ENCODE data around the gene GPX6. TPM values are rescaled to one million over a fixed set of nuclear protein-coding genes. Genes with fewer than 3 reads are reported as not detected.
"Not testable (repeated sequence)": the region's sequence is repeated elsewhere in the genome, so short reads cannot be mapped to it uniquely, and the experiment has no call there.

Gene GPX6
- total RNA-seq, 2 experiments from 2014 or later: not detected

DNA sequence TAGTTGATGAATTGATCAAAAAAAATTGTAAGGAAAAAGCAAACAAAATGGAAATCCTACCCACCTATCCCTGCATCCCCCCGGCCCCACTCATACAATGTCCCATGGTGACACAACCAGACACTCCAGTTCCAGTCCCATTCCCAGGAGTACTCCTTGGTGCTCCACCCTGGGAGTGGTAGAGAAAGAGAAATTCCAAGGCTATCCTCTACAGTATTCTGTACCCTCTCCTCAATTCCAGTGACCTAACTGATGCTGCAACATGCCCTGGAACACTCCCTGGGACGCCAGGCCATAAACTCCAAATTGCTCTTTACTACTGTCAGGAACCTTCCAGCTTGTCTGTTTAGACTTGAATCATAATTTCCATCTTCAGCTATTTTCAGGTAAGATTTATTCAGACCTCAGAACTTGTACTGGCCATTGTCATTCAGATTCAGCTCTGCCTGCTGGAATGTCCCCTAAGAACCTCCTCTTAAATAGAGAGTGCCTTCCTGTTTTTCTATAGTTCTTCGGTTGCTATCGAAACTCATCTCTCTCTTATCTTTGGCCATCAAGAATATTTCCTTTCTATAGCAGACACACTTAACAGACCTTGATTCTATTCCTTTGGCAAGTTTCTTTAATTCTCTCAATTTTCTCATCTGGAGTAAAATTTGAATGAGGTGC lies 8.7 kb downstream of the GPX6 start:
- H3K4me1 Mint-ChIP-seq: peaks cover 14% of the 10 kb centered on the region
- no peaks in the 10 kb centered on the region for H3K9me3 Mint-ChIP-seq
- POLR2A ChIA-PET: no interaction called here
- no peaks in the 10 kb centered on the region for H3K36me3 Mint-ChIP-seq
- ATAC-seq (ENCODE audit: low read depth) (no peak), DNase-seq (no peak)
- H3K27ac Mint-ChIP-seq: peak overlapping the region; percentile 22
- H3K4me3 Mint-ChIP-seq: peak overlapping the region; percentile 4
- H3K27me3 Mint-ChIP-seq: peaks cover 12% of the 10 kb centered on the region

- Mint-ChIP-seq H3K36me3 (no peaks in the 10 kb centered on the region), H3K27ac (no peak overlapping the region), H3K27me3 (peaks cover 12% of the 10 kb centered on the region), H3K4me1 (peaks cover 14% of the 10 kb centered on the region), H3K9me3 (no peaks in the 10 kb centered on the region), H3K4me3 (no peak overlapping the region)
- POLR2A ChIA-PET: no interaction called here
- ATAC-seq (ENCODE audit: low read depth): no peak
- no peak for DNase-seq
Measured at GRCh38 chr6:28505733-28506132, 9.9 kb downstream of the GPX6 start.

DNA sequence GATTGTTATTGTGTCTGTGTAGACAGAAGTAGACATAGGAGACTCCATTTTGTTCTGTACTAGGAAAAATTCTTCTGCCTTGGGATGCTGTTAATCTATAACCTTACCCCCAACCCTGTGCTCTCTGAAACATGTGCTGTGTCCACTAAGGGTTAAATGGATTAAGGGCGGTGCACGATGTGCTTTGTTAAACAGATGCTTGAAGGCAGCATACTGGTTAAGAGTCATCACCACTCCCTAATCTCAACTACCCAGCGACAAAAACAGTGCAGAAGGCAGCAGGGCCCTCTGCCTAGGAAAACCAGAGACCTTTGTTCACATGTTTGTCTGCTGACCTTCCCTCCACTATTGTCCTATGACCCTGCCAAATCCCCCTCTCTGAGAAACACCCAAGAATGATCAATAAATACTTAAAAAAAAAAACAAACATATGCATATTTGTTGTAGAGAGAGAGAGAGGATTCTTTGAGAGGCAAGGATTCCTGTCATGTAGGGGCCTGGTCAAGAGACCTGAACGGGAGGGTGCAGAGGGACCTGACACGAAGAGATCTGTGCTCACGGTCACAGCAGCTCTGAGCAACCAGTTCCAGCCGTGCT lies 12.8 kb downstream of the GPX6 start:
- H3K4me3 Mint-ChIP-seq; ATAC-seq (ENCODE audit: low read depth); DNase-seq; H3K36me3 Mint-ChIP-seq; H3K9me3 Mint-ChIP-seq; H3K27ac Mint-ChIP-seq; POLR2A ChIA-PET: not testable (repeated sequence)
- H3K27me3 Mint-ChIP-seq: peaks cover 22% of the 10 kb centered on the region
- H3K4me1 Mint-ChIP-seq: peaks cover 13% of the 10 kb centered on the region

- peaks cover 24% of the 10 kb centered on the region for H3K27me3 Mint-ChIP-seq
- H3K9me3 Mint-ChIP-seq; POLR2A ChIA-PET; H3K4me3 Mint-ChIP-seq; H3K36me3 Mint-ChIP-seq; ATAC-seq (ENCODE audit: low read depth); H3K27ac Mint-ChIP-seq; H3K4me1 Mint-ChIP-seq; DNase-seq: not testable (repeated sequence)
Measured at GRCh38 chr6:28502136-28502535, 13.5 kb downstream of the GPX6 start.

DNA sequence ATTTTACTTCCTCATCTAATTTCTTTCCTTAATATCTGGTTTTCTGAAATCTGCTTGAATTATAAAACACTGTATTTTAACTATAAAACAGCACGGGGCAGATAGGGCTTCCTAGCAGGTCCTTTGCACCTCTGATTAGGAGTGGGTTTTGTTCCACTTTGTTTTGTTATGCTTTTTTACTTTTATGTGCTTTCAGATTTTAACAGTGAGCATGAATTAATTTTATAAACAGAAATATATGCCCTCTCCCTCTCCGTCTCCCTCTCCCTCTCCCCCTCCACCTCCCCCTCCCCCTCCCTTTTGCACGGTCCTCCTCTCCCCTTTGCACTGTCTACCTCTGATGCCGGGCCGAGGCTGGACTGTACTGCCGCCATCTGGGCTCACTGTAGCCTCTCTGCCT lies 14.3 kb downstream of the GPX6 start:
- no peaks in the 10 kb centered on the region for H3K9me3 Mint-ChIP-seq
- H3K4me3 Mint-ChIP-seq: no peak overlapping the region
- peaks cover 29% of the 10 kb centered on the region for H3K27me3 Mint-ChIP-seq
- ATAC-seq (ENCODE audit: low read depth) (no peak), DNase-seq (no peak)
- POLR2A ChIA-PET: no interaction called here
- H3K27ac Mint-ChIP-seq: no peak overlapping the region
- no peaks in the 10 kb centered on the region for H3K36me3 Mint-ChIP-seq
- peaks cover under 1% of the 10 kb centered on the region for H3K4me1 Mint-ChIP-seq

DNA sequence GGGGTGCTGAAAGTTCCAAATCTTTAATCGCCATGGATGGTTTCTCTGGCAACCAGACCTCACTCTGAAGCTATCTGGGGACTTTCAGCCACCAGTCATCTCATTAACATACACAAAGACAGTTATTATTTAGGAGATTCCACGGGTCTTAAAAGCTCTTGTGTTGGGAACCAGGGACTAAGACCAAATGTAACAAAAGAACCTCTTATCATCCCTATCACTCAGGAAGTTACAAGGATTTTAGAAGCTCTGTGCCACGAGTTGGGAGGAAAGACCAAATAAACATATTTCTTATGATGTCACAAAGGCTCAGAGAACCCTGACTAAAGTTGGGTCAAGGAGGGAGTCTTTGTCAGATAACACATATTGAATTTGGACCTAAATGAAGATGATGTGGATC lies 17.7 kb downstream of the GPX6 start:
- peaks cover 3% of the 10 kb centered on the region for H3K4me1 Mint-ChIP-seq
- H3K4me3 Mint-ChIP-seq: no peak overlapping the region
- H3K9me3 Mint-ChIP-seq: no peaks in the 10 kb centered on the region
- POLR2A ChIA-PET: no interaction called here
- ATAC-seq (ENCODE audit: low read depth) (no peak), DNase-seq (no peak)
- no peaks in the 10 kb centered on the region for H3K36me3 Mint-ChIP-seq
- peaks cover 37% of the 10 kb centered on the region for H3K27me3 Mint-ChIP-seq
- H3K27ac Mint-ChIP-seq: no peak overlapping the region

GRCh38 chr6:28497306-28497705 lies 18.3 kb downstream of the GPX6 start:
- peaks cover 43% of the 10 kb centered on the region for H3K27me3 Mint-ChIP-seq
- DNase-seq (no peak), ATAC-seq (ENCODE audit: low read depth) (no peak)
- no peak overlapping the region for H3K27ac Mint-ChIP-seq
- peaks cover 3% of the 10 kb centered on the region for H3K4me1 Mint-ChIP-seq
- POLR2A ChIA-PET: interaction anchor here (0.6 kb wide), 1 partner anchor 108 kb away, joined by 3 read pairs; no protein-coding TSS in a partner anchor
- H3K4me3 Mint-ChIP-seq: no peak overlapping the region
- no peaks in the 10 kb centered on the region for H3K36me3 Mint-ChIP-seq
- H3K9me3 Mint-ChIP-seq: no peaks in the 10 kb centered on the region

GRCh38 chr6:28496099-28496779 lies 19.4 kb downstream of the GPX6 start:
- H3K27ac Mint-ChIP-seq: no peak overlapping the region
- peaks cover 8% of the 10 kb centered on the region for H3K4me1 Mint-ChIP-seq
- peaks cover 54% of the 10 kb centered on the region for H3K27me3 Mint-ChIP-seq
- POLR2A ChIA-PET: interaction anchor here (0.6 to 1.2 kb wide), 2 partner anchors 109 to 139 kb away, joined by 3 read pairs; no protein-coding TSS in a partner anchor
- no peaks in the 10 kb centered on the region for H3K9me3 Mint-ChIP-seq
- DNase-seq (no peak), ATAC-seq (ENCODE audit: low read depth) (no peak)
- H3K36me3 Mint-ChIP-seq: no peaks in the 10 kb centered on the region
- H3K4me3 Mint-ChIP-seq: no peak overlapping the region

- Mint-ChIP-seq H3K27ac (no peak overlapping the region), H3K4me3 (no peak overlapping the region), H3K9me3 (peaks cover 1% of the 10 kb centered on the region), H3K27me3 (peaks cover 67% of the 10 kb centered on the region), H3K36me3 (no peaks in the 10 kb centered on the region), H3K4me1 (peaks cover 29% of the 10 kb centered on the region)
- ATAC-seq (ENCODE audit: low read depth) (no peak), DNase-seq (no peak)
- POLR2A ChIA-PET: no interaction called here
Measured at GRCh38 chr6:28491984-28492317, 23.6 kb downstream of the GPX6 start.

DNA sequence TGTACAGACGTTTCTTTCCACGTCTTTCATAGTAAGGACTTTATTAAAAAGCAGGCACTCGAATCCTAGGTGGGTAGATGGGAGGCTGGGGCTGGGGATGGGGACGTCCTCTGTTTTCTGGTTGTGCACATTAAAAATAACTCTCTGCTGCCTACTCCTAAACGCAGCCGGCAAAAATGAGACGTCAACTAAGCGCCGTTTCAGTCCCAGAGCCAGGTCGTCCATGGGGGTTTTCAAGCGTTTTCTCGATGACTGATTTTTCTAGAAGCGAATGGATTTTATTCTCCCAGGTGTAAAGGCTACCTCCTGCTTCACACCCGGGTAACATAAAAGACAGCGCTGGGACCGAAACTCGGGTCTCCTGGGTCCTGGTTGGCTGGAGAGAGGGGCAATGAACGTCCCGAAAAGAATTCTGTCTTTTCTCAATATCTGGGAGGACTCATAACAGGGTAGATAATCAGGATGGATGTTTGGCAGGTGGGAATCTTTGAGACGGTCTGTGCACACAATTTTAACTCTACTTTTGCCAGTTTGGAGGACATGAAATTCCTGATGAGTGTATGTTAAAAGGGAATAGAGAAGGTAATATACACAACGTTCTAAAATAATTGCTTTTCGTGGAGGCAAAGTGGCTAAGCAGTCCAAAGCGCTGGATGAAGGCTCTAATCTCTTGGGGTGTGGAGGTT lies 25.2 kb downstream of the GPX6 start:
- peak overlapping the region; percentile 82 for H3K4me3 Mint-ChIP-seq
- H3K4me1 Mint-ChIP-seq: peaks cover 32% of the 10 kb centered on the region
- peaks cover 6% of the 10 kb centered on the region for H3K9me3 Mint-ChIP-seq
- POLR2A ChIA-PET: no interaction called here
- peaks cover 2% of the 10 kb centered on the region for H3K36me3 Mint-ChIP-seq
- peaks cover 69% of the 10 kb centered on the region for H3K27me3 Mint-ChIP-seq
- H3K27ac Mint-ChIP-seq: peak overlapping the region; percentile 66
- DNase-seq (no peak), ATAC-seq (ENCODE audit: low read depth) (peak; percentile 18)

DNA sequence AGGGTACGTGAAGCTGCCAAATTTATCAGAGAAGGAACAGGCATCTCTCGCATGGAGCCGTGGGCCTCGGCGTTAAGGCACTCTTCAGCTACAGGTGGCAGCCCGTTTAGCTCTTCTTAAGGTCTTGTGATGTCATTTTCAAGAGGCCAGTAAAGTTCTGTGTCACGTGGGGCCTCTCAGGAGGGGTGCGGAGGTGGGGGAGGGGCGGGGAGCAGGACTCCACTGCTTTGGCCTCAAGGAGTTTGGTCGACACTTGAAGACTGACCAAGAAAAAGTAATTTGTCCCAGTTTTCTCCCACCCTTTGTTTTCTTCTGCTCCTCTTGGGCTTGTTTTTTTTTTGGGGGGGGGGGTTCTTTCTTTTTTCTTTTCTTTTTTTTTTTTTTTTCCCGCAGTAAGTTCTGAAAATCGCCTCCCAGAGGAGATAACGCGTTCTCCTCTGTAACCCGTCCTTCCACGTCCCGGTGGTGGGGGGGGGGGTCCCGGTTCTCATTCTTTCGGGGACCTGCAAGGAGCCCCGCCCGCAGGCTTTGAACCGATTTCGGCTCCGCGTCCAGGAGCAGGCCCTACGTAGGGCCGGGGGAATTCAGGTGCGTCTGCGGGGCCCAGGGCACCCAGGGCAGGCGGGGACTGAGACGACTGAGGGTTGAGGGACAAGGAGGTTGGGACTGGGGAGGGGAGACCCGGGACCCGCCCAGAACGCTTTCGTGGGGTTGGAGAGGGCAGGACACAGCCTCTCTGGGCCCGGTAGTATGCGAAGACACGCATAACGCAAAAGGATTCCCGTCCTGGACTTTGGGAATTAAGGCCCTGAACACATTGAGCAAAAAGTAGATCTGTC lies 26.0 kb downstream of the GPX6 start:
- peak overlapping the region; percentile 82 for H3K27ac Mint-ChIP-seq
- peaks cover 67% of the 10 kb centered on the region for H3K27me3 Mint-ChIP-seq
- H3K4me3 Mint-ChIP-seq: peak overlapping the region; percentile 82
- ATAC-seq (ENCODE audit: low read depth): peak; percentile 84
- peaks cover 34% of the 10 kb centered on the region for H3K4me1 Mint-ChIP-seq
- POLR2A ChIA-PET: interaction anchor here (0.6 to 1.2 kb wide), 8 partner anchors 13 to 620 kb away, joined by 3 to 7 read pairs (median 4); partner anchors contain the start of gene ZSCAN23
- H3K36me3 Mint-ChIP-seq: peaks cover 3% of the 10 kb centered on the region
- H3K9me3 Mint-ChIP-seq: peaks cover 8% of the 10 kb centered on the region
- DNase-seq: peak; percentile 55

GRCh38 chr6:28488916-28489365 lies 26.7 kb downstream of the GPX6 start:
- peaks cover 3% of the 10 kb centered on the region for H3K36me3 Mint-ChIP-seq
- no peak for DNase-seq
- peak overlapping the region; percentile 82 for H3K4me3 Mint-ChIP-seq
- H3K27ac Mint-ChIP-seq: peak overlapping the region; percentile 82
- H3K27me3 Mint-ChIP-seq: peaks cover 67% of the 10 kb centered on the region
- ATAC-seq (ENCODE audit: low read depth): no peak
- peaks cover 34% of the 10 kb centered on the region for H3K4me1 Mint-ChIP-seq
- POLR2A ChIA-PET: interaction anchor here (0.6 to 1.2 kb wide), 8 partner anchors 12 to 620 kb away, joined by 3 to 7 read pairs (median 4); partner anchors contain the start of gene ZSCAN23
- H3K9me3 Mint-ChIP-seq: peaks cover 8% of the 10 kb centered on the region
